ENCODE data around the gene BARHL1.

The BARHL1 gene

DNA sequence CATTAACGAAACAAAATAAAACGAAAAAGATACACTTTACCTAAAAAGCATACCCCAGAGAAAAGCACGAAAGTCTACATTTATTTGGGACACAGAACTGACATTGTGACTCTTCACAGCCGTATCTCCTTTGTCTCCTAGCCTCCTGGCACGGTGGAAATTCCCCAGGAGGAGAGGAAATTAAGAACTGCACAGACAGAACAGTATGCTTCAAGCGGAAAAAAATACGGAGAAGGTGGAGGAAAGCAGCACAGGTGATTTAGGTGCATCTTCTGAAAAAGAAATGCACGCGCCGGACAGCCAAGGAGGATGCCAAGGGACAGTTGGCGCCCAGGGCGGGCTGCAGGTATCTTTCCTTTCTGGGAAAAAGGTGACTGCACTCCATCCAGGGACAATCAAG lies 55.4 kb downstream of the BARHL1 start:
- no peaks in the 10 kb centered on the region for H3K4me1 Mint-ChIP-seq
- ATAC-seq (no peak), DNase-seq (ENCODE audit: low spot score in 2 of 2) (no peak)
- no peak overlapping the region for H3K27ac Mint-ChIP-seq
- H3K9me3 Mint-ChIP-seq = no peaks in the 10 kb centered on the region
- H3K36me3 Mint-ChIP-seq = peaks cover 70% of the 10 kb centered on the region
- no peak overlapping the region for H3K4me3 Mint-ChIP-seq

GRCh38 chr9:132638240-132638639 lies 55.8 kb downstream of the BARHL1 start:
- ATAC-seq = no peak
- DNase-seq (ENCODE audit: low spot score in 2 of 2) = no peak
- no peak overlapping the region for H3K27ac Mint-ChIP-seq
- peaks cover 70% of the 10 kb centered on the region for H3K36me3 Mint-ChIP-seq
- H3K4me1 Mint-ChIP-seq = no peaks in the 10 kb centered on the region
- H3K9me3 Mint-ChIP-seq = no peaks in the 10 kb centered on the region
- no peak overlapping the region for H3K4me3 Mint-ChIP-seq

DNA sequence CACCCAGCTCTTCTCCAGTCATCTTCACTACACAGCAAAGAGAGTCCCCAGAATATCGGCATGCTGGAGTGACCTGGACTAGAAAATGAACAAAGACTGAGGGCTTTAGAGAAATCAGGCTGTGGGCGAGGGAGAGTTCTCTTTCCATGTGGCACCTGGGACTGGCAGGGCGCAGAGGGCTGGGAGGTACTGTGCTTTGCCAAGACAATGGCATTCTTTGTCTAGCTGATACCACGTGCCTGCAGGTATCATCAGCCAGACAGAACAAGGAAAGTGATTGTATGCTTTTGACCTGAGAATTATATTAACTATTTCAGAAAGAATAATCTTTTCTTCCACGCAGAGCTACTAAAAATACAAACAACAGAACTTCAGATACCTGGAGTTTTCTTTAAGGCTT lies 56.9 kb downstream of the BARHL1 start:
- Mint-ChIP-seq H3K36me3 (peaks cover 75% of the 10 kb centered on the region), H3K9me3 (no peaks in the 10 kb centered on the region), H3K27ac (no peak overlapping the region), H3K4me3 (no peak overlapping the region), H3K4me1 (no peaks in the 10 kb centered on the region)
- no peak for ATAC-seq
- DNase-seq (ENCODE audit: low spot score in 2 of 2) = no peak

Measured in stimulated activated effector memory CD8-positive, alpha-beta T cell treated with anti-CD3 and anti-CD28 coated beads, Interleukin-12 subunit alpha, Interleukin-12 subunit beta, amount 100 ng/mL, for 72 hours (primary cell).